SK-MEL-5 (cell line): ENCODE measurements around the gene USF3. TPM values are rescaled to one million over a fixed set of nuclear protein-coding genes. Genes with fewer than 3 reads are reported as not detected.

Source experiments
- DNase-seq: peaks from one replicate; pipeline ENCODE4 v3.0.0-alpha.2; 2016; ENCODE audit warnings: low read depth, low spot score
- in situ Hi-C: cut with HindIII; loops from 2 replicates; pipeline ENCODE4 v1.10.0; 2016; ENCODE audit warnings: low sequenced_read_pairs, high pct_unique_total_duplicates, low pct_unique_long_range_greater_than_20kb
- total RNA-seq: library from RNA; depleted of rRNA; stranded (reverse); fragments of >200 nt; shearing (Covaris generic); gene quantifications from 2 replicates; pipeline ENCODE4 v1.2.3, GENCODE V29; 2014

The USF3 gene
- total RNA-seq, 1 experiment from 2014 or later, result 9.0 TPM

GRCh38 chr3:113707835-113708234, 11.4 kb upstream of the USF3 start:
- in situ Hi-C loops, result no loop called here

GRCh38 chr3:113698956-113699355, 2.5 kb upstream of the USF3 start:
- no peak for DNase-seq
- in situ Hi-C loops, result no loop called here

More at GRCh38 chr3:113707835-113708234, 11.4 kb upstream of the USF3 start:
- DNase-seq, result no peak

GRCh38 chr3:113698213-113698742, 1.8 kb upstream of the USF3 start:
- DNase-seq, result no peak
- in situ Hi-C loops, result no loop called here

GRCh38 chr3:113697500-113698090, 1.2 kb upstream of the USF3 start:
- in situ Hi-C loops, result no loop called here
- peak; percentile 11 for DNase-seq

GRCh38 chr3:113696658-113697499, 437 bp upstream of the USF3 start:
- DNase-seq, result peak; percentile 99
- in situ Hi-C loops, result no loop called here

- no peak for DNase-seq
- in situ Hi-C loops, result no loop called here
Measured at GRCh38 chr3:113695431-113695785, 1.0 kb downstream of the USF3 start.

GRCh38 chr3:113690482-113690881, 6.0 kb downstream of the USF3 start:
- in situ Hi-C loops, result no loop called here

GRCh38 chr3:113685956-113686721, 10.3 kb downstream of the USF3 start:
- in situ Hi-C loops, result no loop called here

More at GRCh38 chr3:113690482-113690881, 6.0 kb downstream of the USF3 start:
- DNase-seq, result no peak

GRCh38 chr3:113685124-113685523, 11.3 kb downstream of the USF3 start:
- in situ Hi-C loops, result no loop called here
- no peak for DNase-seq

More at GRCh38 chr3:113685956-113686721, 10.3 kb downstream of the USF3 start:
- peak; percentile 57 for DNase-seq

- no peak for DNase-seq
- in situ Hi-C loops, result no loop called here
Measured at GRCh38 chr3:113684271-113684819, 12.1 kb downstream of the USF3 start.

- in situ Hi-C loops, result no loop called here
- no peak for DNase-seq
Measured at GRCh38 chr3:113678773-113679172, 17.7 kb downstream of the USF3 start.

GRCh38 chr3:113677737-113678136, 18.7 kb downstream of the USF3 start:
- no peak for DNase-seq

GRCh38 chr3:113676261-113676660, 20.2 kb downstream of the USF3 start:
- in situ Hi-C loops, result no loop called here
- no peak for DNase-seq

More at GRCh38 chr3:113677737-113678136, 18.7 kb downstream of the USF3 start:
- in situ Hi-C loops, result no loop called here

- no peak for DNase-seq
- in situ Hi-C loops, result no loop called here
Measured at GRCh38 chr3:113673593-113673992, 22.8 kb downstream of the USF3 start.

- in situ Hi-C loops, result no loop called here
- no peak for DNase-seq
Measured at GRCh38 chr3:113668015-113668414, 28.4 kb downstream of the USF3 start.

GRCh38 chr3:113664523-113665094, 31.8 kb downstream of the USF3 start:
- in situ Hi-C loops, result no loop called here
- no peak for DNase-seq

GRCh38 chr3:113663761-113664160, 32.7 kb downstream of the USF3 start:
- in situ Hi-C loops, result no loop called here
- DNase-seq, result no peak
